GM20431 (cell line): ENCODE data around the gene NHEJ1.

Experiments
- in situ Hi-C: fragments of 300-500 bp; cut with MseI, MboI; formaldehyde crosslinking; loops from one replicate; pipeline ENCODE4 v1.15.0; 2020; ENCODE audit warnings: low sequenced_read_pairs; ENCODE audit not compliant: unreplicated experiment

NHEJ1 gene

GRCh38 chr2:219038600-219038999 is 122.0 kb downstream of the NHEJ1 start:
- in situ Hi-C loops: no loop called here

GRCh38 chr2:219037783-219038499 is 122.7 kb downstream of the NHEJ1 start:
- in situ Hi-C loops: no loop called here

GRCh38 chr2:219035942-219036341 is 124.7 kb downstream of the NHEJ1 start:
- in situ Hi-C loops: no loop called here

- in situ Hi-C loops: no loop called here
Measured at GRCh38 chr2:219034823-219035222, 125.8 kb downstream of the NHEJ1 start.

- in situ Hi-C loops: no loop called here
Measured at GRCh38 chr2:219032051-219032745, 128.4 kb downstream of the NHEJ1 start.

- in situ Hi-C loops: no loop called here
Measured at GRCh38 chr2:219031005-219031738, 129.4 kb downstream of the NHEJ1 start.

GRCh38 chr2:219030177-219030940 is 130.3 kb downstream of the NHEJ1 start:
- in situ Hi-C loops: no loop called here

GRCh38 chr2:219029829-219030165 is 130.8 kb downstream of the NHEJ1 start:
- in situ Hi-C loops: no loop called here

- in situ Hi-C loops: no loop called here
Measured at GRCh38 chr2:219028996-219029828, 131.4 kb downstream of the NHEJ1 start.

- in situ Hi-C loops: no loop called here
Measured at GRCh38 chr2:219028141-219028540, 132.5 kb downstream of the NHEJ1 start.

GRCh38 chr2:219027511-219028055 is 133.0 kb downstream of the NHEJ1 start:
- in situ Hi-C loops: no loop called here

- in situ Hi-C loops: no loop called here
Measured at GRCh38 chr2:219026946-219027345, 133.7 kb downstream of the NHEJ1 start.

- in situ Hi-C loops: no loop called here
Measured at GRCh38 chr2:219025637-219026585, 134.7 kb downstream of the NHEJ1 start.
